Inflammatory macrophage treated with lipopolysaccharide for 4 hours (primary cell): ENCODE results near the gene FAM13A.
"Not testable (repeated sequence)": the region's sequence is repeated elsewhere in the genome, so short reads cannot be mapped to it uniquely, and the experiment has no call there.

Experiments used
- DNase-seq: peaks from one replicate; pipeline ENCODE4 v3.0.0-alpha.2; 2020

Gene FAM13A

DNA sequence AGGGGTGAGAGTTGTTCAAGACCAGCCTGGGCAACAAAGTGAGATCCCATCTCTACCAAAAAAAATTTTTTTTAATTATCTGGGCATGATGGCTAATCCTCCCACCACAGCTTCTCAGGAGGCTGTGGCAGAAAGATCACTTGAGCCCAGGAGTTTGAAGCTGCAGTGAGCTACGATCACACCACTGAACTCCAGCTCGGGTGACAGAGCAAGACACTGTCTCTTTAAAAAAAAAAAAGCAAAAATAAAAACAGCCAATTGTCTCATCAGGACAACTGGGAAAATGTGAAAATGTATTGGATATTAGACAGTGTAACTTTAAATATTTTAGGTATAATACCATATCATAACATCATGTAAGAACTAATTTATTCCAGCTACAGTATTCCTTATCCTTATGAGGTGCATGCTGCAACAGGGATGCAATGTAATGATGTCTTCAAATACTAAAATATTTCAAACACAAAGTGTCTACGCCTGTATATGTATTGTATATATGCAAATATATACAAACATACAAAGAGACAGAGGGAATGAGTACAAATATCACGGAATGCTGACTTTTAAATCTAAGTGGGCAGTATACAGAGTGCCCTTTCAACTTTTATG, 17.2 kb downstream of the FAM13A start:
- DNase-seq, result no peak

GRCh38 chr4:89036535-89036934, 20.4 kb downstream of the FAM13A start:
- DNase-seq, result no peak

GRCh38 chr4:89031272-89031671, 25.7 kb downstream of the FAM13A start:
- no peak for DNase-seq

GRCh38 chr4:89029591-89029990, 27.4 kb downstream of the FAM13A start:
- no peak for DNase-seq

GRCh38 chr4:89026542-89026941, 30.4 kb downstream of the FAM13A start:
- no peak for DNase-seq

DNA sequence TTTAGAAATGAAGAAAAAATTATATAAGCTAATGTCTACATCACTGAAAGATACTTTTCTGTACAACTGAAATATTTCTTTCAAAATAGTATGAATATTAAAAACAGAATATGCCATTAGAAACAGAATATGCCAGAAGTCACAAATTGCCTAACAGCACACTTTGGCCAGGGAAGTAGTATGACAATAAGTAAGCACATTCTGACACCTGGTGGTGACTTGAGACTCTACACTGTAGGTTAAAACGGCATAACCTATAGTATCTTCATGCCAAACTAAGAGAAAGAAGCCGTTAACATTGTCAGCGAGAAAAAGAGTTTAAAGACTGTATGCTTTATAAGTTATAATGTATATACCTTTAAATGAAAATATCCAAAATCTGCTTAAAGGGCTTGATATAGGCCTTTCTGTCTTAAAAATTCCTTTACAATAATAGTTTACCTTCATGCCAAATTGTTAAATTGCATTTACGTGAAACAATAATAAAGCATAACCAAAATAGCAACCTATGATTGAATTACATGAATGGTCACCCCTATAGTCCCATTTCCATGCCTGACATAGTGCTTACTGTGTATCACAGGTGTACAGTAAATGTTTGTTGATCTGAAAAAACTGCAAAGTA, 32.8 kb downstream of the FAM13A start:
- peak; percentile 84 for DNase-seq

- DNase-seq, result no peak
Observed at GRCh38 chr4:89023140-89023539, 33.8 kb downstream of the FAM13A start.

DNA sequence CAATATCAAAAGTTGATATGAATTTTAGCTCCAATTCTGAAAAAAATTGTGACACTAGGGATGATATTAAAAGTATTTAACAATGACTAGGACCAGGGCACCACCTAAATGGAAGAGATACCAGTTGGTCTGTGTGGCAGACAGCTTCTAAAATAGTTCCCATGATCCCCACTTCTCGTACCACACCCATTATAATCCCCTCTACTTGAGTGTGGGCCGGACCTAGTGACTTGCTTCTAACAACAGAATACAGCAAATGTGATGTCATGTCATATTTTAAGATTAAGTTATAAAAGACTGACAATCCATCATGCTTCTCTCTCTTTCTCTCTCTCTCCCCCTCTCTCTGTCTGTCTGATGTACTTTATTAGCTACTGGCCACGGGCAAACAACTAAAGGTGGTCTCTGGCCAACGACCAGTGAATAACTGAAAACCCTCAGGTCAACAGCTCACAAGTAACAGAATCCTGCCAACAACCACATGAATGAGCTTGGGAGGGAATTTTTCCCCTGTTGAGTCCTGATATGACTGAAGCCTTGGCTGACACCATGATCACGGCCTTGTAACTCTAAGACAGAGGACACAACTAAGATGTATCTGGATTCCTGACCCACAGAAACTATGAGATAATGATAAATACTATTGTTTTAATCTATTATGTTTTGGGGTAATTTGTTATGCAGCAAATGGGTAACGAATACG, 34.4 kb downstream of the FAM13A start:
- DNase-seq, result no peak

DNA sequence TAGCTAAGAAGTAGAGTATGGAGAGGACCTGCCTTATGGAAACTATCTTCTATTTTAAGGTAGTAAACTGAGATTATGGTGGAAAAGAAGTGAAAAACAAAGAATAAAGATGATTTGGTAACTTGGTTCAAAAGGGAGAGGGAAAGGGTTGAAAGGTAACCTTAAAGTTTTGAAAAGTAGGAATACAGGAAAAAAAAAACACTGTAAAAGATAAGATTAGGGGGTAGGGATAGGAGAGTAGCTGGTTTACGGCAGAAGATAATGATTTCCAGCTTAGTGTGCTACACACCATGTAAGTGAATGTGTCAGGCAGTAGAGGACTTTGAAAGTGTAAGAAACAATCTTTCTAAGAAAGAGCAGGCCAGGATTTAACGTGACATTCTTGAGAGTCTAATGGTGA, 35.3 kb downstream of the FAM13A start:
- no peak for DNase-seq

GRCh38 chr4:89021062-89021461, 35.9 kb downstream of the FAM13A start:
- DNase-seq, result no peak

GRCh38 chr4:89014897-89015296, 42.1 kb downstream of the FAM13A start:
- DNase-seq, result not testable (repeated sequence)

DNA sequence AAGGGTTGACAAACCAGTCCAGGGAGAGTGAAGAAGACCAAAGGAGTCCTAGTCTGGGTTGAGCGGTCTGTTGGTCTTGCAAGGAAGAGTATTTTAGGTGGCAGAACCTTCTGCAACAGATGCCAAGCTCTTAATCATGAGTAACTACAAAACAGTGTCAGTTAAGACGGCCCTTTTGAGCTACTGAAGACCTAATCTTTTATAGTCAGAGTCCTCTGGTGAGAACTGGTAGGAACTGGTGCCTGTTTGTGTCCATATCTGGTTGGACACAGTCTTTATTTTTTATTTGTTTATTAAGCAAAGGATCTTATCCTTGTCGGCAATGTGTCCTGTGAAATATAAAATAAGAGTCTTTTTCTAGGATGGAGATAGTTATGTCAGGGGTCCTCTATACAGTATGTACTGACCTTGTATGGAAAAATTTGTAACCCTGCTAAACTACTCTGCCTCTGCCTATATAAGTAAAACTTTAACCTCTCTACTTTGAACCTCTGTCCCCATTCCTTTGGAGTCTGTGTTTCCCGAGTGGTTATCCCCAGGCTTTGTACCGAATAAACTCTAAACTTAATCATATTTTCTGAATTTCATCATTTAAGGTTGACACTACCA, 47.1 kb downstream of the FAM13A start:
- no peak for DNase-seq

DNA sequence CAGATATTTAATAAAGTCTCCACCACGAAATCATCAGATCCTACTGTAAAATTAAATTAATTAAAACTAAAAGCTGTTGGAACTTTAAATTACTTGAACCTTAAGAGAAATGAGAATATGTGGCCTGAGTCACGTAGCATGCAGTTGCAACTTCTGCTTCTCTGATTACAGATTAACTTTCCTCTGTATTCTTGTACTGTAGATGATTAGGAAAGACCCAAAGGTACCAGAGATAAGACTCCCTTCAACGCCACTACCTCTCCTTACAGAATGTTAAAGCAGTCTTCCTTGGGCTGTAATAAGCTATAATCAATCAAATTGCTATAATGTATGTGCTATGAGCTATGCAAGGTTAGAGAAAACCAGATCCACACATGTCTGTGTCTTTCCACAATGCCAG, 47.9 kb downstream of the FAM13A start:
- no peak for DNase-seq

DNA sequence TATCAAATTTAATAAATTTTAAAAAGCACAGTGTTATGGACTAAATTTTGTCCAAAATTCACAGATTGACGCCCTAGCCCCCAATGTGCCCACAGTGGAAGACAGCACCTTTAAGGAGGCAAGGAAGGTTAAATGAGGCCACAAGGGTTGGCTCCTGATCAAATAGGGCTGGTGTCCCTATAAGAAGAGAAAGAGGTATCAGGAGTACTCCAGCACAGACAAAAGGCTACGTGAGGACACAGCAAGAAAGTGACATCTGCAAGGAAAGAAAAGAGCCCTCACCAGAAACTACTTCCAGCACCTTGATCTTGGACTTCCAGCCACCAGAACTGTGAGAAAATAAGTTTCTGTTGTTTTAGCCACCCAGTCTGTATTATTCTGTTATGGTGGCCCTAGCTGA, 48.8 kb downstream of the FAM13A start:
- DNase-seq, result no peak

GRCh38 chr4:89007338-89007939, 49.5 kb downstream of the FAM13A start:
- no peak for DNase-seq

GRCh38 chr4:89006307-89006706, 50.7 kb downstream of the FAM13A start:
- no peak for DNase-seq

DNA sequence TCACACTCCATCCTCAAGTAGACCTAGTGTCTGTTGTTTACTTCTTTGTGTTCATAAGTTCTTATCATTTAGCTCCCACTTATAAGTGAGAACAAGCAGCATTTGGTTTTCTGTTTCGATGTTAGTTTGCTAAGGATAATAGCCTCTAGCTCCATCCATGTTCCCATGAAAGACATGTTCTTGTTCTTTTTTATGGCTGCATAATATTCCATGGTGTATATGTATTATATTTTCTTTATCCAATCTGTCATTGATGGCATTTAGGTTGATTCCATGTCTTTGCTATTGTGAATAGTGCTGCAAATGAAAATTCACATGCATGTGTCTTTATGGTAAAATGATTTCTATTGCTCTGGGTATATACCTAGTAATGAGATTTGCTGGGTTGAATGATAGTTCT, 51.9 kb downstream of the FAM13A start:
- not testable (repeated sequence) for DNase-seq

DNA sequence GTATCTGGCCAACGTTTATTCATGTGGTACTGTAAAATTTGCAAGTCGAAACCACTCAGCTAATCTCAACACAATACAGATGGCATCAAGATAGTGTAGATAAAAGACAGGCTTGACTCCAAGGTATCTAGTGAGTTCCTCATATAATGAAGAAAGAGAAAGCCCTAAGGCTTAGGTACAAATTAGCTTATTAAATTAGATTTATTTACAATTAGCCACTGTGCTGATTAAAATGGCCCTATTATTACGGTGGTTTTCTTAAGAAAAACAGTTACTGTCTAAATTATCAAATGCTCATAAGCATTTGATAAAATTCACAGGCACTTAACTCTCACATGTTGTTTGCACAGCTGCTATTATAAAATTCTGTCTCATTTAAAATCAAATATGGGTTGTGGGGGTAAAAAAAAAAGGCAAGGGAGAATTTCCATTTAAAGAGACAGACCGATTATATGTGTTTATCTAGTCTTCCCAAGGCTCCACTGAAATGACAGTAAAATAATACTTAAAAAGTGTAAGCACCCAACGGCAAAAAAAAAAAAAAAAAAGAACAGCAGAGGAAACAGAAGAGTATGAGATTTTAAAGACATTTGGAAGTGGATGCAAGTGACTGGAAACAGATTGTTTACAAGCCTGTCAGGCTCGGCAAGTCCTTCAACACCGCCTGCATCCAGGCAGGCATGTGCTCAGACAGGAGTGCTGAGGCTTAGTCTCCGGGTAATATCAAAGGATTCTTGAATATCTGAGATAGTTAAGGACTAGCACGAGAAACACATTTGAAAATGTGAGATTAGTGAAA, 55.1 kb downstream of the FAM13A start:
- no peak for DNase-seq

DNA sequence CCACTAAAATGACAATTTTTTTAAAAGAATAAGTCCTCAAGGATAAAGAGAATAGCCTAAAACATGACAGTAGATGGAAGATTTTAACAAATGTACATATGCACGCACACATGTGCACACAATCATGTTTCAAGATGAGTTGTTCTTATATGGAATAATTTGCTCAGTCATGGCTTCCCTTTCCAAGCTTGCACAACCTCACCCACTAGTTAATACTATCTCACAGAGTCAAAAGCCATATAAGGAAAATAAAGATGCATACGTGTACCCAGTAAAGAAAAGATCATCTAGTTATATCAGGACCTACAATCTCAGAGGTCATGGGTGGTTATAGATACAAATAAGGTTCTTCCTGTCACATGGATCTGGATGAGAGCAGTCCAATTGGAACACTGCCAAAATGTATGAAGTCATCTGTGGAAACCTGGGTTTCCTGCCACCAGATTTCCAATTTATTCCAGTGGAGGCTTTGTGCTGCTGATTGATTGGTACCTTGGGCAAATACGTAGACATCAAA, 56.1 kb downstream of the FAM13A start:
- peak; percentile 72 for DNase-seq

DNA sequence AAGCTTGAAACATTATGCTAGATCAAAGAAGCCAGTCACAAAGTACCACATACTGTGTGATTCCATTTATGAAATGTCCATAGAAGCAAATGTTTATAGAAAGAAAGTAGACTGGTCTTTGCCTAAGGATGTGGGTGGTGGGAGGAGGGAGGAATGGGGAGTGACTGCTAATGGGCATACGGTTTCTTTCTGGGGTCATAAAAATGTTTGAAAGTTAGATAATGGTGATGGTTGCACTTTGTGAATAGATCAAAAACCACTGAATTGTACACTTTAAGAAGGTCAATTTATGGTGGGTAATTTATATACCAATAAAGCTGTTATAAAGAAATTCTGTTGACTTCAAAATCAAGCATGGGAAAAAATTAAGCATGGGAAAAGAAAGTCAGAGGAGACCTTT, 56.6 kb downstream of the FAM13A start:
- DNase-seq, result no peak

- no peak for DNase-seq
Observed at GRCh38 chr4:88999392-88999930, 57.5 kb downstream of the FAM13A start.

DNA sequence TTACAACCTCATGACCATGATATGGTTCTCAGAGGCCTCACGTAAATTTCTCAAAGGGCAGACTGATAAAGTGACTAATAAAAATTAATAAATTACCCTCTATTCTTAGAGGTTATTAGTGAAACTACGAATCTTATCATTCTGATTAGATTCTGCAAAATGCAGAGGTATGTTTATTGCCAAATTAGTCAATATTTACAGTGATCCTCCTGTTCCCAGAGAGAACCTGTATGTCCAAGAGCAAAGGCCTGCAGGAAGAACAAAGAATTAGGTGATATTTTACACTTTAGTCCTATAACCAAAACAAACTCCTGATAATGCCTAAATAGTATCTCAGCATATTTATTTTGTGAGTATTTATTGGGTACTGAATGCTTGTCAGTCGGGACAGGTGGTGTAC, 58.1 kb downstream of the FAM13A start:
- no peak for DNase-seq
